KOPT-K1 (cell line): ENCODE results near the gene MAP4K3.
"Not testable (repeated sequence)": the region's sequence is repeated elsewhere in the genome, so short reads cannot be mapped to it uniquely, and the experiment has no call there.

Source experiments
- H3K27ac ChIP-seq: fragments of 200-600 bp; sonication (generic); 2 replicates; pipeline ENCODE4 v1.5.1; 2016; ENCODE audit warnings: antibody characterized with exemption, mild to moderate bottlenecking, low read depth, low read length; ENCODE audit not compliant: poor library complexity, severe bottlenecking
- H3K36me3 ChIP-seq: fragments of 200-600 bp; sonication (generic); 2 replicates; pipeline ENCODE4 v1.5.1; 2017; ENCODE audit warnings: antibody characterized with exemption, mild to moderate bottlenecking, low read length, moderate library complexity; ENCODE audit not compliant: insufficient read depth
- H3K9me3 ChIP-seq: fragments of 200-600 bp; sonication (generic); 2 replicates; pipeline ENCODE4 v1.5.1; 2017; ENCODE audit warnings: antibody characterized with exemption, low read length, mild to moderate bottlenecking; ENCODE audit not compliant: insufficient read depth, poor library complexity, severe bottlenecking

The MAP4K3 gene

GRCh38 chr2:39334978-39335377 is 102.1 kb downstream of the MAP4K3 start:
- no peak overlapping the region for H3K27ac ChIP-seq
- H3K36me3 ChIP-seq, result peaks cover 11% of the 10 kb centered on the region
- H3K9me3 ChIP-seq, result no peaks in the 10 kb centered on the region

DNA sequence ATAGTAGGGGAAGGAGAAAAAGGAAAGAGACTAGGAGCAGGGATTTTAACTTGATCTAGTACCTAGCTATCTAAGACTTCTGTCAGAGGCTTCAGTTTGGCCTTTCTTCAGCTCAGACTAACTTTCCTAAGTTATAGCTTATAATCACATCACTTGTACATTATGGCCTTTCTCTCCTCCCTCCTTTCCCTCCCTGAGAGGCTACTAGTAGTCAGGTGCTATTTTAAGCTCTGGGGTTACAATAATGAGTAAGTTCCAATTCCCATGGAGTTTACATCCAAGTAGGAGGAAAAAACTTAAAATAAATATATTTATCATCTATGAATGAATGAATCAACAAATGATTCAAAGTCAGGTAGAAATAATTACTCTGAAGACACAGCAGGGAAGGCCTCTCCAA is 102.6 kb downstream of the MAP4K3 start:
- Histone ChIP-seq H3K27ac (no peak overlapping the region), H3K36me3 (peaks cover 13% of the 10 kb centered on the region)

GRCh38 chr2:39326644-39327043 is 110.4 kb downstream of the MAP4K3 start:
- Histone ChIP-seq H3K36me3 (peaks cover 40% of the 10 kb centered on the region), H3K9me3 (no peaks in the 10 kb centered on the region), H3K27ac (no peak overlapping the region)

More for the DNA sequence above, 102.6 kb downstream of the MAP4K3 start:
- no peaks in the 10 kb centered on the region for H3K9me3 ChIP-seq

- no peak overlapping the region for H3K27ac ChIP-seq
- H3K36me3 ChIP-seq, result peaks cover 40% of the 10 kb centered on the region
- H3K9me3 ChIP-seq, result no peaks in the 10 kb centered on the region
These were observed 111.1 kb downstream of the MAP4K3 start for GRCh38 chr2:39325966-39326365.

DNA sequence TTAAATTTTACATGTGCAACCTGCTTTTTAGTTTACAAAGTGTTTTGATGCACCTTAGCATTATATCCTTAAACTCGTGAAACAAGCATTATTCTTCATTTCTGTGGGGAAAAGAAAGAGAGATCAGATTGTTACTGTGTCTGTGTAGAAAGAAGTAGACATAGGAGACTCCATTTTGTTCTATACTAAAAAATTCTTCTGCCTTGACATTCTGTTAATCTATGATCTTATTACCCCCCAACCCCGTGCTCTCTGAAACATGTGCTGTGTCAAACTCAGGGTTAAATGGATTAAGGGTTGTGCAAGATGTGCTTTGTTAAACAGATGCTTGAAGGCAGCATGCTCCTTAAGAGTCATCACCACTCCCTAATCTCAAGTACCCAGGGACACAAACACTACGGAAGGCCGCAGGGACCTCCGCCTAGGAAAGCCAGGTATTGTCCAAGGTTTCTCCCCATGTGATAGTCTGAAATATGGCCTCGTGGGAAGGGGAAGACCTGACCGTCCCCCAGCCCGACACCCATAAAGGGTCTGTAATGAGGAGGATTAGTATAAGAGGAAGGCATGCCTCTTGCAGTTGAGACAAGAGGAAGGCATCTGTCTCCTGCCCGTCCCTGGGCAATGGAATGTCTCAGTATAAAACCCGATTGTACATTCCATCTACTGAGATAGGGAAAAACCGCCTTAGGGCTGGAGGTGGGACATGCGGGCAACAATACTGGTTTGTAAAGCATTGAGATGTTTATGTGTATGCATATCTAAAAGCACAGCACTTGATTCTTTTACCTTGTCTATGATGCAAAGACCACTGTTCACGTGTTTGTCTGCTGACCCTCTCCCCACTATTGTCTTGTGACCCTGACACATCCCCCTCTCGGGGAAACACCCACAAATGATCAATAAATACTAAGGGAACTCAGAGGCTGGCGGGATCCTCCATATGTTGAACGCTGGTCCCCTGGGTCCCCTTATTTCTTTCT is 115.7 kb downstream of the MAP4K3 start:
- not testable (repeated sequence) for H3K27ac ChIP-seq, H3K9me3 ChIP-seq
- peaks cover 13% of the 10 kb centered on the region for H3K36me3 ChIP-seq

- H3K27ac ChIP-seq, result no peak overlapping the region
- peaks cover 3% of the 10 kb centered on the region; the same call in 1 of the 2 replicates for H3K36me3 ChIP-seq
- H3K9me3 ChIP-seq, result no peaks in the 10 kb centered on the region
These were observed 116.9 kb downstream of the MAP4K3 start for GRCh38 chr2:39320162-39320561.

DNA sequence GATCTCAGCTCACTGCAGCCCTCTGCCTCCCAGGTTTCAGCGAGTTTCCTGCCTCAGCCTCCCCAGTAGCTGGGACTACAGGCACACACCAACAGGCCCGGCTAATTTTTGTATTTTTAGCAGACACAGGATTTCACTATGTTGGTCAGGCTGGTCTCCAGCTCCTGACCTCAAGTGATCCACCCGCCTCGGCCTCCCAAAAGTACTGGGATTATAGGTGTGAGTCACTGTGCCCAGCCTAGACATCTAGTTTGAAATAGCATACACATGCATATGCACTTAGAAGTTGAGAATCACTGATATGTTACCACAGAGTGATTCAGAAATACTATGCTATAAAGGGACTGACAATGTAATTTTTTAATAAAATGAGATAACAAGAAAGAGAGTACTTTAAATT is 123.5 kb downstream of the MAP4K3 start:
- peaks cover 26% of the 10 kb centered on the region for H3K36me3 ChIP-seq
- H3K9me3 ChIP-seq, result no peaks in the 10 kb centered on the region
- no peak overlapping the region for H3K27ac ChIP-seq

- Histone ChIP-seq H3K9me3 (no peaks in the 10 kb centered on the region), H3K27ac (no peak overlapping the region), H3K36me3 (peaks cover 26% of the 10 kb centered on the region)
These were observed 125.6 kb downstream of the MAP4K3 start for GRCh38 chr2:39311469-39311868.

DNA sequence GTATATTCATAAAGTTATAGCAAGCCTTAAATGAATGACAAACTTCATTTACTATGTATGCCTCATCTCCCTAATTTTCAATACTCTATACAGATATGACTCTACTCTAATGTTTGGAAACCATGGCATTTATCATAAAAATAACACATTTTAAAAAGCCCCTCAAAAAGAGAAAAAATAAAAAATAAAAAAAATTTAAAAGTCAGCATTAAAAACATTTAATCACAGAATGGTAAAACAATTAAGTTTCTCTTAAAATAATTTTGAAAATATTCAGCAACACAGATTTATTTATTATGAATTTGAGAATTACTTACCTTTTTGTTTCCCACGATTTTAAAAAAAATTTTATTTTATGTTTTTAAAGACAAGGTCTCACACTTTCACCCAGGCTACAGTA is 128.3 kb downstream of the MAP4K3 start:
- Histone ChIP-seq H3K9me3 (no peaks in the 10 kb centered on the region), H3K36me3 (peaks cover 19% of the 10 kb centered on the region), H3K27ac (no peak overlapping the region)

DNA sequence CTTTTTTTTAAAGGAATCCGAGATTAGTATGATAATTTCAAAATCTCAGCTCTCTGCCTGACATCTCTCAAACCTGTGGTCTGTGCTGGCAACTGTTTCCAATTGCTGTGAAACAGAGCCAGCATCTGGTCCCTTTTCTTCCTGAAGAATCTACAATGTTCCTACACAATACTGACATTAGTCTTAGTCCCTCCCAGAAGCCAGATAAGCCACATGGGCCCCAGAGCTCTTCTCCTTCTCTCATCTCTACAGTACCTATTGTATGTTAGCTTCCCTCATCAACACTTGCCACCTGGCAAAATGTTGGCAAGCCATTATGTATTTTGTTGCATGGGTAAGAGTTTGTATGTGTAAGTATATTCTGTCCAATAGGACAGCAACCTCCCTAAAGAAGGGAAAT is 130.5 kb downstream of the MAP4K3 start:
- no peaks in the 10 kb centered on the region for H3K9me3 ChIP-seq
- H3K27ac ChIP-seq, result no peak overlapping the region
- H3K36me3 ChIP-seq, result peaks cover 8% of the 10 kb centered on the region

DNA sequence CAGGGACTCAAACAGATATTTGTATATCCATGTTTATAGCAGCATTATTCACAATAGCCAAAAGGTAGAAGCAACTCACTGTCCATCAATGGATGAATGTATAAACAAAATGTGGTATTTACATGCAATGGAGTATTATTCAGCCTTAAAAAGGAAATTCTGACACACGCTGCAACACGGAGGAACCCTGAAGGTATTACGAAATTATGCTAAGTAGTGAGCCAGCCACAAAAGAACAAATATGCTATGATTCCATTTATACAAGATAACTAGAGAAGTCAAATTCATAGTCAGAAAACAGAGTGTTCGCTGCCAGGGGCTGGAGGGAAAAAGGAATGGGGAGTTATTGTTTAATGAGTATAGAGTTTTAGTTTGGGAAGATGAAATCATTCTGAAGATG is 132.4 kb downstream of the MAP4K3 start:
- Histone ChIP-seq H3K27ac (no peak overlapping the region), H3K36me3 (no peaks in the 10 kb centered on the region), H3K9me3 (no peaks in the 10 kb centered on the region)

DNA sequence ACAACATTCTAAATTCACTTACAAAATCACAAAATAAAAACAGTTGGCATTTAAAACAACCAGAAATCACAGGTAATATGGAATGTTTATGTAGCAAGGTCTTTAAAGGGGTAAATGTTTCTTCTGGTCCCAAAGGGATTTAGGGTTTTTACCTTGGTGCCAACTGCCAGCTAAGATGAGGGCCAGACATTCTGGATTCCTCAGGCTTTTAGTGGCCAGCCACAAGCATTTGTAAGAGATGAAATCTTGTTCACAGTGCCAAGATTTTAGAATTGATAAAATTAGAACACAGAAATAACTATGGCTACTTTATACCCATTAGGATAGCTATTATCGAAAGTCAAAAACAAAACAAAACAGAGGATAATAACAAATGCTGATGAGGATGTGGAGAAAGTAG is 132.9 kb downstream of the MAP4K3 start:
- H3K36me3 ChIP-seq, result no peaks in the 10 kb centered on the region
- no peaks in the 10 kb centered on the region for H3K9me3 ChIP-seq
- H3K27ac ChIP-seq, result no peak overlapping the region

DNA sequence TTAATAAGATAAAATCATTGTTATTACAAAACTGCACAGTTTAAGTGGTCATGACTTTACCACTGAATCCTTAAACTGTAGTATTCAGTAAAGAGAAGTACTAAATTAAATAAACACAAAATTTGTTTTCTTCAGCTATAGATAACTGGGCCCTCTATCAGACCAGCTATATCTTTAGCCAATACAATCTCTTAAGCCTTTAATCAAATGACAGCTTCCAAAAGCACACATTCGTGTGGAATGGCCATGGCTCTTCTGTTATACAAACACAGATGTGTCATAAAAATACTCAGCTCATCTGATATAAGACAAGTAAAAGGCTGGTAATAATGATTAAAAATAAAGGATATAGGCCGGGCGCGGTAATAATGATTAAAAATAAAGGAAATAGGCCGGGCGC is 135.7 kb downstream of the MAP4K3 start:
- Histone ChIP-seq H3K36me3 (peaks cover 7% of the 10 kb centered on the region), H3K27ac (no peak overlapping the region), H3K9me3 (no peaks in the 10 kb centered on the region)

DNA sequence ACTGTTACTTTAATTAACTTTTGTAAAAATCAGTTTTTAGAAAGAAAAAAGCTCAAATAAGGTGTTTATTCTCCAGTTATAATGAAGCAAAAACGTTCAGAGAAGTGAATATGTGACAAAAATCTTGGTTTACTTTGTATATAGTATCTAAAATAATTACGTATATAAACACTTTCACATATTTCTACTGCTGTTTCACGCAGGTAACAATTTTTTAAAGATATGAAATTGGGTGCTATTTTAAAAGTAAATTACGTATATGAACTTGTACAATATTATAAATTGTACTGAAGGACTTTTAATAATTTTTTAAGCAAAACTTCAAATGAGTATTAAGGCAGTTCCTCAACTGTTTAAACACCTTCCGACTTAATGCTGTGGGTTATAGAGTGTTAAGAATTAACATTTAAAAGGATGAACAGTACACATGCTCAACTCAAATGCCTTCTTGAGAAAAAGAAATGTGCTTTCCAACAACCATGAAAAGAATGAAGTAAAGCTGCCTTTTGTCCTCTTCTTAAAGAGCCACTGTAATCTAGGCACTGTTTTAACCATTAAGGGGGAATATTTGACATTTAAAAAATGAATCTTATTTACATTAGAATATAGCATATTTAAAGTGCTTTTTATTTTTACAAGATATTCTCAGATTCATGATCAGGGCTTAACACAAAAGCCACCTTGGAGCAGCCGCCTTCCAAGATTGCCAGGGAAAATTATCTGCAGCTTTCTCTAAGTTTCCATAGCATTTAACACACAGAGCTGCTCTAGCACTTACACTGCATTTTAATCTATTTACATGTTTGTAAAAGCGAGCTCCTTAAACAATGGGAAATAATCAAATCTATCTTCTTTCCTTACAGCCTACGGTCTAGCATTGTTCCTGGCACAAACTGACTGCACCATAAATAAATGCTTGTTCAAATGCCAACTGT is 136.8 kb downstream of the MAP4K3 start:
- Histone ChIP-seq H3K9me3 (no peaks in the 10 kb centered on the region), H3K27ac (no peak overlapping the region), H3K36me3 (peaks cover 7% of the 10 kb centered on the region)

DNA sequence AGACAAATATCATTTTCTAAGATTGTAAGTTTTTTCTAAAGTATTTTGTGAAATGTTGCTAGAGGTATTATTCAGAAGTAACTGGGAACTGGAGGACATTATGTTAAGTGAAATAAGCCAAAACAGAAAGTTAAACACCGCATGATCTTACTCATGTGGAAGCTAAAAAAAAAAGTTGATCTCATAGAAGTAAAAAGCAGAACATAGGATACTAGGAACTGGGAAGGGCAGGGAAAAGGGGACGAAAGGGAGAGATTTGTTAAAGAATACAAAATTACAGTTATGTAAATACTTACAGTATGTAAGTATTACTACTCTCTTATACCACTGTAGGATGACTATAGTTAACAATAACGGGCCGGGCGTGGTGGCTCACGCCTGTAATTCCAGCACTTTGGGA is 146.7 kb downstream of the MAP4K3 start:
- H3K36me3 ChIP-seq, result peaks cover 62% of the 10 kb centered on the region
- no peak overlapping the region for H3K27ac ChIP-seq
- no peaks in the 10 kb centered on the region for H3K9me3 ChIP-seq
